Measurements from ENCODE around the gene ERVK3-1.
"Not testable (repeated sequence)": the region's sequence is repeated elsewhere in the genome, so short reads cannot be mapped to it uniquely, and the experiment has no call there.

The ERVK3-1 gene

GRCh38 chr19:58346961-58347929 lies 42.1 kb downstream of the ERVK3-1 start:
- DNase-seq: peak; percentile 69

GRCh38 chr19:58348080-58348479 lies 42.9 kb downstream of the ERVK3-1 start:
- not testable (repeated sequence) for DNase-seq

GRCh38 chr19:58349590-58349989 lies 44.4 kb downstream of the ERVK3-1 start:
- DNase-seq: no peak

- no peak for DNase-seq
Measured at GRCh38 chr19:58350001-58350861, 45.1 kb downstream of the ERVK3-1 start.

- DNase-seq: no peak
Measured at GRCh38 chr19:58350871-58351557, 45.8 kb downstream of the ERVK3-1 start.

- no peak for DNase-seq
Measured at GRCh38 chr19:58351558-58351878, 46.3 kb downstream of the ERVK3-1 start.

- DNase-seq: no peak
Measured at GRCh38 chr19:58351990-58352755, 47.0 kb downstream of the ERVK3-1 start.

GRCh38 chr19:58352760-58353671 lies 47.8 kb downstream of the ERVK3-1 start, which contains the start of gene A1BG:
A1BG (minus strand) TSS chr19:58353492; CDS start chr19:58353437, 55 bp downstream.
- DNase-seq: no peak

GRCh38 chr19:58353717-58354477 lies 48.7 kb downstream of the ERVK3-1 start:
- DNase-seq: no peak

- DNase-seq: no peak
Measured at GRCh38 chr19:58354478-58355030, 49.4 kb downstream of the ERVK3-1 start.

- DNase-seq: no peak
Measured at GRCh38 chr19:58355215-58355796, 50.1 kb downstream of the ERVK3-1 start.

GRCh38 chr19:58355908-58356765 lies 51.0 kb downstream of the ERVK3-1 start:
- no peak for DNase-seq

GRCh38 chr19:58356766-58357480 lies 51.7 kb downstream of the ERVK3-1 start:
- no peak for DNase-seq

GRCh38 chr19:58357481-58358145 lies 52.4 kb downstream of the ERVK3-1 start:
- no peak for DNase-seq

GRCh38 chr19:58361900-58362271 lies 56.7 kb downstream of the ERVK3-1 start:
- peak; percentile 36 for DNase-seq

- DNase-seq: peak; percentile 95
Measured at GRCh38 chr19:58362272-58362994, 57.3 kb downstream of the ERVK3-1 start, which contains the start of gene ZNF497. ZNF497 (minus strand) TSS chr19:58362751; CDS start chr19:58357635, 5,116 bp downstream.
